KG1 (cell line): ENCODE measurements around the gene ST6GAL1.
"Not testable (repeated sequence)": the region's sequence is repeated elsewhere in the genome, so short reads cannot be mapped to it uniquely, and the experiment has no call there.

Experiments
- DNase-seq: peaks from one replicate; lab custom pipeline; 2025; lab: John Stamatoyannopoulos, UW

ST6GAL1 gene

GRCh38 chr3:186940967-186941366 is 10.6 kb downstream of the ST6GAL1 start:
- no peak for DNase-seq

GRCh38 chr3:186942168-186942567 is 11.8 kb downstream of the ST6GAL1 start:
- DNase-seq: no peak

- no peak for DNase-seq
Observed at GRCh38 chr3:186945255-186945823, 15.0 kb downstream of the ST6GAL1 start.

DNA sequence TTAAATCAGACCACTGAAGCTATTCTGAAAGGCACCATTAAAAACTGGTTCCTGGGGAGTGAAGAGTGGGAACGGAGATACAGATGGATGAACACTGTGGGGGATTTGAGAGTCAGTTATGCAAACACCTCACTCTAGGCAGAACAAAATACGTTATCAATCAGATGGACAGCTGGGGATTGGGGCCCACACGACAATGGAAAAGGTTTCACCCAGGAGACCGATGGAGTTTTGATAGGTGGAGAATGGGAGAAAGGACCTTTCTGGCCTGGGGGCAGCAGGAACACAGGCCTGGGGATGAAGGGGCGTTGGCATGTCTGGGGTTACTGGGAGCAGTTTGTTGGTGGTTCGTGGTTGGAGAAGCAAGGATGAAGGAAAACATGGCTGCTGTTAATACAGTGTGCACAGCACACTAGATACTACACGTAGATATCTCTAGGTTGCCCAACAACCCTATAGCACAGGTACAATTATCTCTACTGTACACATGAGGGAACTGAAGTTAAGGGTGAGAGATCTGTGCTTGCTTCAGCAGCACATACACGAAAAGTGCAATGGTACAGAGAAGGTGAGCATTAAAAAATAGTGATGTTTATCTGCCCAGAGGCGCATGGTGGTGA is 16.5 kb downstream of the ST6GAL1 start:
- DNase-seq: no peak

DNA sequence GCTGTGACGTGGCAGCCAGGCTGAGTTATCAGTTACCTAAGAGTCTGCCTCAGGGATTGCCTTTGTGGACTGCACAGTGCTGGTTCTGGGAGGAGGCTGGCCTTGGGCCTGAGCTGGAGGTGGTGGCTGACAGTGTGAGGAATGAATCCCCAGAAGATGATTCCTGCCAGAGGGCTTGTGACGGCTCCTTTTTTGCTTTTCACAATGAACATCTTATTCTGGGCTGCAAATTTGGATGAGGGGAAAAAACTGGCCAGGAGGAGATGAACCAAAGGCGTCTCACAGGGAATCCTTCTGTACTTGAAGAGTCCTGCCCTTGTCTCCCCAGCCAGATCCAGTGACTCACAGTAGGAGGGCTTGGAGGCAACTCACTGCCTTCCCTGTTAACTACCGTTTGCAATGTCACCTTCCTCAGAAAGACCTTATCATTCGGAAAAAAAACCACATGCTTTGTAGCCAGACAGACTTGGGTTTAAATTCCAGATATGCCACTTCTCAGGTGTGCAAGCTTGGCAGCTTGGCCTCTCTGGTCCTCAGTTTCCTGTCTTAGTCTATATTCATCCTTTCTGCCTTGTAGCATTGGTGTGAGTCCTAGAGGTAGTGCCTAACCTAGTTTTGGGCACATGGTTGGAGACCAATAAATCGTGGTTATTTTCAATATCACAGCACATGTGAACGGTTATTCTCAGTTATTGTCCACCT is 19.1 kb downstream of the ST6GAL1 start:
- no peak for DNase-seq

- no peak for DNase-seq
Observed at GRCh38 chr3:186950402-186951093, 20.2 kb downstream of the ST6GAL1 start.

- DNase-seq: no peak
Observed at GRCh38 chr3:186951640-186952552, 21.6 kb downstream of the ST6GAL1 start.

DNA sequence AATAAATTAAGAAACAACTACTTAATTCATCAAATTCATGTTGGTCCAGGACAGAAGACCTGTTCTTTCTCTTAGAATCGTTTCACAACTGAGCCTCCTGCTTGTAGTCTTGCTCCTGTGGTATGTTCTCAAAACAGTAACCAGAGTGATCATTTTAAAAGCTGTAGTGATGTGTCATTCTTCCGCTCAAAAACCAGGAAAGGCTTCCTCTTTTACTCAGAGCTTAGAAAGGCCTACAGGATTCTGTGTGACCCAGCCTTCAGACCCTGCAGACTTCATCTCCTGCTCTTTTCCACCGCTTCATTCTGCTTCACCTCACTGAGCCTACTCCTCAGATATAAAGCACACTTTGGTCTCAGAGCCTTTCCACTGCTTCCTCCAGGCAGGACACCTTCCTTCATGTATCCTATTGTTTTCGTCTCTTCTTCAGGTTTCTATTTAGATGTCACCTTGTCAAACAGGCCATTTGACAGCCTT is 22.7 kb downstream of the ST6GAL1 start:
- no peak for DNase-seq

- DNase-seq: not testable (repeated sequence)
Observed at GRCh38 chr3:186953992-186954699, 23.8 kb downstream of the ST6GAL1 start.

GRCh38 chr3:186955898-186956696 is 25.8 kb downstream of the ST6GAL1 start:
- DNase-seq: no peak

- DNase-seq: no peak
Observed at GRCh38 chr3:186959029-186959624, 28.8 kb downstream of the ST6GAL1 start.

- DNase-seq: no peak
Observed at GRCh38 chr3:186960347-186960746, 30.0 kb downstream of the ST6GAL1 start.

DNA sequence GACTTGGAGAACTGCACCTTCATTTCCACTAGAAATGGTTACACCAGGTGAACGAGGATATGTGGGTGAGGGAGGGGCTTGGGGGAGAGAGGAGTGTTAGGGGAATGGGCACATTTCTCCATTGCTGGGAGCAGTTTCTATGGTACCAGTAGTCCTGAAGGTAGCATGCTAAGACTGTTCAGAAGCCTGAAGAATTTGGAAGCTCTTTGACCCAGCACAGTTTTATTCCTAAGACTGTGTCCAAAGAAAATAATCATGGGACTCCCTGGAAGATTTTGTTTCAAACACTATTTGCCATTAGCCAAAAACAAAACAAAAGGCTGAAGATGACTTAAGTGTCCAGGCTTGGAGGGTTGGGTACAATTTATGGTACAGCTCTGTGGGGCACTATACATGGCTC is 32.1 kb downstream of the ST6GAL1 start:
- no peak for DNase-seq

GRCh38 chr3:186963636-186964035 is 33.3 kb downstream of the ST6GAL1 start:
- DNase-seq: no peak

DNA sequence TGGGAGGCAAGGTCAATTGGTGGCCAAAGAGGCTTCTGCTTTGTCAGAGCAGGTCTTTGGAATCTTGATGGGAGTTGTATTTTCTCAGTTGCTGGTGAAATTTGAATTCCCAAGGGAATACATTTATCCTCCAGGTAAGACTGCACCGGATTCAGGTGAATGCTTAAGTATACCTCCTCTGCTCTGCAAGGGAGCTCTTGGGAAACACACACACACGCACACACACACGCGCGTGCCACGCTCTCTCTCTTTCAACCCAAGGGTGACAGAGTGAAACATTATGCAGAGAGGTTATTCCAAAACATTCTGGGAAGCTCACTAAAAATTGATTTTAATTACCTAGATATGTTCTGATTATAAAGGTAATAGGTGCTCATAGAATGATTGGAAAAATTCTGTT is 33.7 kb downstream of the ST6GAL1 start:
- no peak for DNase-seq

DNA sequence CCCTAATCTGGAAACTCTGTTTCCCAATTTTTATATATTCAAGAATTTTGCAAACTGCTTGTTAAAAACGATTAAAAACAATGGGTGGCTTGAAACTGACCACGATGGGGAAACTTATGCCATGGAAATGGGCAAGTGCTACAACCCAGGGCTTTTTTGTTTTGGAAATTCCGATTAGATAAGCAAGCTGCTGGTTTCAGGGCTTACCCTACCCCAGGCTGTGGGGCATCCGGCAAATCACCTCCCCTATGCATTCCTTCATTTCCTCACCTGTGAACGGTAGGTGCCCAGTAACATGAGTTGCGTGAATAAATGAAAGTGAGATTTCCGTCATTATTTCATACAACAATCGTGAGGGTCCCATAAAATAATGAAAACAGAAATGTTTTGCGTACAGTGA is 34.3 kb downstream of the ST6GAL1 start:
- no peak for DNase-seq

DNA sequence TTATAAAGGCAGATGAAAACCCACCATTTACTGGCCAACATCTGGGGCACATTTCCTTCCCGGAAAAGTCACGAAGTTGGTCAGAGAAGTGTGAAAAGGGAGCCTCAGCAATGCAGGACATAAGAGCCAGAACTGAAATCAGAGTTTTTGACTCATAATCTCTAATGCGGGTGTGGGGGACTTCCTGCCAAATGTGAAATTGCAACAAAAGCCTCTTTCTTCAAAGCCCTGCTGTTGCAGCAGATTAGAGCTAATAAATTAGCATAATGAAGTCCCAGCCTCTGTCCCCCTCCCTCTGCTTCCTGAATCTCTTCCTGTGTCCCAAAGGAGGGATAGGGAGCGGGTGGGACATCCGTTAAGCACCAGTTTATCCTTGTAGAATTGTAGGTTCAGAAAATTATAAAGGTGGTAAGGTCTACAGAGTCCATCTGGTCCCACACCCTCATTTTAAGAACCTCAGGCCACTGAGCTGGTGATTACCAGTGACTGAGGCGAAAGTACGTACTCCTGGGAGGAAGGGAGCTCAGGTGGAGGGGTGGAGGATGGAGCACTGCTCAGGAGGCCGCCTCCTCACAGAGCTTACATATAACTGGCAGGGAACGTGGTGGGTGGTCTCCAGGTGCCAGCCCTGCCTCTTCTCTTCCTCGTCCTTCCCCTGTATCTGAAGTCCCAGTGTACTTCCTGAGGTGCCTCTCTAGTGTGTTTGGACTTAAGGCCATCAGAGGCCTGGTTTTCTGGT is 35.0 kb downstream of the ST6GAL1 start:
- no peak for DNase-seq

DNA sequence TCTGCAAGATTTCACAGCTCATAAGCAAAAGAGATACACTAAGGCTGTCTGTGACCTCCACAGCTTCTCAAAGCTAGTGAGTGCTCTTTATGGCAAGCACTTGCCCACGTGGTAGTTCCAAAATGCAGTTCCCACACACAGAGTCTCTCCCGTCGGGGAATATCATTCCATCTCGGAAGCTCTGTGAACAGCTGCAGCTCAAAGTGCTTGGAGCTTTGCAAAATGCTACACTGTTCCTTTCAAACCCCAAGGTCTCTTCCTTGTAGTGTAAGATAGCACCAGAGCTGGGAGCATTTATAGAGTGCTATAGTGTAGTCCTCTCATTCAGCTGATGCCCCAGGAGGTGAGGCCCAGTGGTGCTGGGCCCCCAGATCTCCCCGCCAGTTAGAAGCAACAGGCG is 36.1 kb downstream of the ST6GAL1 start:
- DNase-seq: no peak

GRCh38 chr3:186967236-186967635 is 36.9 kb downstream of the ST6GAL1 start:
- not testable (repeated sequence) for DNase-seq
